Forelimb muscle (tissue), 1 donor: ENCODE data around the gene FXYD7. TPM values are rescaled to one million over a fixed set of nuclear protein-coding genes. Genes with fewer than 3 reads are reported as not detected.
"Not testable (repeated sequence)": the region's sequence is repeated elsewhere in the genome, so short reads cannot be mapped to it uniquely, and the experiment has no call there.

Experiments
- DNase-seq: peaks from one replicate; pipeline ENCODE4 v3.0.0-alpha.2; 2013; ENCODE audit warnings: low read depth
- polyA plus RNA-seq: library from polyadenylated mRNA; unstranded; fragments of 120-200 nt; gene quantifications from one replicate; pipeline ENCODE4 v1.2.1, GENCODE V29; 2013; ENCODE audit not compliant: insufficient read length

FXYD7 gene
- polyA plus RNA-seq, 1 donor, result 1.0 TPM

DNA sequence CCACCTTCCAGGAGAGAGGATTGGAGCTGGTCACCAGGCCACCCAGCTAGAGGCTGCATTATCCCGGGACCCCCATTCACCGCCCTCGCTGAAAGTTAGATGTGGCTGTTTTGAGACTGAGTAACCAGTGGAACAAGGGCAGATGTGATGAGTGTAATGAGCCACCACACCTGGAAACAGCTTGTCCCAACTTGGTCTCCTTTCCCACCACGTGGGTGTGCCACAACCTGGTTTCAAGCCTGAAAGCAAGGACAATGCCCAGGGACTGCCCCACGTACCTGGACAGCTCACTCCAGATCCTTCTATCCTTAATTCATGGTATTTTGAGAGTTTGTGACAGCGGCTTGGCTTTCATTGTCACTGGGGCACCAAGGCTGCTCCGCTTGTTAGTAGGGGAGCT, 15.2 kb upstream of the FXYD7 start:
- no peak for DNase-seq

DNA sequence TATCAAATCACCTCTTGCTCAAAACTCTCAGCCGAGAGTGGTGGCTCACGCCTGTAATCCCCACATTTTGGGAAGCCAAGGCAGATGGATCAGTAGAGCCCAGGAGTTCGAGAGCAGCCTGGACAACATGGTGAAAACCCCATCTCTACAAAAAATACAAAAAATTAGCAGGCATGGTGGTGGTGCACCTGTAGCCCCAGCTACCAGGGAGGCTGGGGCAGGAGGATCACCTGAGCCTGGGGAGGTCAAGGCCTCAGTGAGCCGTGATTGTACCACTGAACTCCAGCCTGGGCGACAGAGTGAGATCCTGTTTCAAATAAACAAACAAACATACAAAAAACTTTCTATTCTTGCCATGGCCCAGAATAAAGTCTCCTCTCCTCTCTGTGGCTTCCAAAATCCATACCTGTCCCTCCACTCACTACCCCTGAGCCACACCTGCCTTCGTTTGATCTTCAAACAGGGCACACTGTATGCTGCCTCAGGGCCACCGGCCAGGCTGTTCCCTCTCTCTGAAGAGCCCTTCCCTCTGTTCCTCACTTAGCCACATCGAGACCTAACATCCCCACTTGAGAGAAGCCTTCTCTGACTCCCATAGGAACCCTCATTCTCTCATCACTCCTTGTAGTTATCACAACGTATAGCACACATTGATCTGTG, 14.5 kb upstream of the FXYD7 start:
- no peak for DNase-seq

DNA sequence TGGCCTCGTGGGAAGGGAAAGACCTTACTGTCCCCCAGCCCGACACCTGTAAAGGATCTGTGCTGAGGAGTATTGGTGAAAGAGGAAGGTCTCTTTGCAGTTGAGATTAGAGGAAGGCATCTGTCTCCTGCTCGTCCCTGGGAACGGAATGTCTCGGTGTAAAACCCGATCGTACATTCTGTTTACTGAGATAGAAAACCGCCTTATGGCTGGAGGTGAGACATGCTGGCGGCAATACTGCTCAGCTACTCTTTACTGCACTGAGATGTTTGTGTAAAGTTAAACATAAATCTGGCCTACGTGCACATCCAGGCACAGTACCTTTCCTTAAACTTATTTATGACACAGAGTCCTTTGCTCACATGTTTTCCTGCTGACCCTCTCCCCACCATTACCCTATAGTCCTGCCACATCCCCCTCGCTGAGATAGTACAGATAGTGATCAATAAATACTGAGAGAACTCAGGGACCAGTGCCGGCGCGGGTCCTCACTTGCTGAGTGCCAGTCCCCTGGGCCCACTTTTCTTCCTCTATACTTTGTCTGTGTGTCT, 13.3 kb upstream of the FXYD7 start:
- DNase-seq, result not testable (repeated sequence)

DNA sequence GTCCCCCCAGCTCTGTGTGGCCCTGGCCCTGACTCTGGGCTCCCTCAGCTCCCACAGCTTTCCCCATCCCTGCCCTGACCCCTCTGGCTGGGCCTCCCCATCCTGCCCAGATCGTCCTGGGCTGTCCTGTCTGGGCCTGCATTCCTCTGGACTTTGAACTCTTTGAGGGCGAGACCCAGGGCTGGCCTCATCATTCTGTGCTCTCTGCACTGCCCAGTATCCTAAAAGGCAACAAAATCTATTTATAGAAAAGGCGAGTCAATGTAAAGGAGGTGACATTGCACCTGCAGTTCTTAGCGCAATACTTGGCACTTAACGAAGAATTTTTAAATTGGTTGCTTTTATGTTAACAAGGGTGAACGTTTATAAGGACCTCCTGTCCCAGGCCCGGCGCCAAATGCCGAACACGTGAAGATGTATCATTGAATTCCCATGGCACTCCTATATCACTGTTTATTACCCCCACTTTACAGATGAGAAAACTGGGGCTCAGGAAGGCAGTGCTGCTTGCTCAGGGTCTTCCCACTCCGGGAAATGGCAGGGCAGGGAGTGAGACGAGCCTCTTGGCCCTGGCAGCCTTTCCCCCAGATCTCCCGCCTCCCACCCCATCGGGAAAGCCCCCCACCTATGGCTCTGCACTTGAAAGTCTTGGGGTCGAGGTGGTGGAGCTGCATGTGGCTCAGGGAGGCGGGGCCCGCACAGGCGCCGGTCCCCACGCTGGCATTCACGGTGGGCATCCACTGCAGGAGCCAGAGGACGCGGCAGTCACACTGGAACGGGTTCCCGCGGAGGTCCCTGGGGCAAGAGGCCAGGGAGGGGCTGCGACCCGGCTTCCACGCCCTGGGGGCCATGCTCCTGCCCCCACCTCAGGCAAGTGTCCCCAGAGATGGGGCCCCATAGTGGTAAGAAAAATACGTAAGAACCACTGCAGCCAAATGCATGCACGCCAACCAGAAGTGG, 12.0 kb upstream of the FXYD7 start:
- no peak for DNase-seq

DNA sequence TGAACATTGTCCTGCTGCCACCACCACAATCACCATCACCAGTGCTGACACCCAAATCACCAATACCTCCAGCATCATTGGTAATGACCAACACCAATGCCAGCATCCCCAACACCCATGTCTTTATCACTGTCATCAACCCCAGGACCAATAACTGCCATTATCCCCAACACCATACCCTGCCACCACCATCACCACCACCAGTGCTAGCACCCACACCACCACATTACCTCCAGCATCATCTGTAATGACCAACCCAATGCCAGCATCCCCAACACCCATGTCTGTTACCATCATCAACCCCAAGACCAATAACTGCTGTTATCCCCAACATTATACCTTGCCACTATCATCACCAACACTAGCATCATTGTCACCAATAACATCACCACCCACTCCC, 10.8 kb upstream of the FXYD7 start:
- no peak for DNase-seq

DNA sequence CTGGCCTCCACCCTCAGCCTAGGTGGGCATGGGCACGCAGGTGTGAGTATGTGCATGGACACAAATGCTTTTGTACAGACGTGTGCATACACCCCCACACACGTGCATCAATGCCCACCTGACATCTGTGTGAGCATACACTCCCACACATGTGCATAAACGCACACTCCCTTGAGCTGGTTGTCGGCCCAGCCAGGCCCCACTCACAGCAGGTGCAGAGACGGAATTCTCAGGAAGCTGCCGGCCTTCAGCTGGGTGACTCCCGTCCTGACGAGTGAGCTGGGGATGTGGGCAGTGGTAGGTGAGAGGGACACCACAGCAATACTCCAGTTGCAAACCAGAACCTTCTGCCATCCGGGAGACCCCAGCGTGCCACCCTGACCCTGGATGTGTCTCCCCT, 9.2 kb upstream of the FXYD7 start:
- no peak for DNase-seq

- no peak for DNase-seq
These were observed 8.3 kb upstream of the FXYD7 start, which contains the start of gene LGI4 for GRCh38 chr19:35134601-35135242. LGI4 (minus strand) TSS chr19:35135059; CDS start chr19:35134680, 379 bp downstream.

GRCh38 chr19:35135389-35135909, 7.6 kb upstream of the FXYD7 start:
- no peak for DNase-seq

- DNase-seq, result no peak
These were observed 6.8 kb upstream of the FXYD7 start for GRCh38 chr19:35136231-35136630.

DNA sequence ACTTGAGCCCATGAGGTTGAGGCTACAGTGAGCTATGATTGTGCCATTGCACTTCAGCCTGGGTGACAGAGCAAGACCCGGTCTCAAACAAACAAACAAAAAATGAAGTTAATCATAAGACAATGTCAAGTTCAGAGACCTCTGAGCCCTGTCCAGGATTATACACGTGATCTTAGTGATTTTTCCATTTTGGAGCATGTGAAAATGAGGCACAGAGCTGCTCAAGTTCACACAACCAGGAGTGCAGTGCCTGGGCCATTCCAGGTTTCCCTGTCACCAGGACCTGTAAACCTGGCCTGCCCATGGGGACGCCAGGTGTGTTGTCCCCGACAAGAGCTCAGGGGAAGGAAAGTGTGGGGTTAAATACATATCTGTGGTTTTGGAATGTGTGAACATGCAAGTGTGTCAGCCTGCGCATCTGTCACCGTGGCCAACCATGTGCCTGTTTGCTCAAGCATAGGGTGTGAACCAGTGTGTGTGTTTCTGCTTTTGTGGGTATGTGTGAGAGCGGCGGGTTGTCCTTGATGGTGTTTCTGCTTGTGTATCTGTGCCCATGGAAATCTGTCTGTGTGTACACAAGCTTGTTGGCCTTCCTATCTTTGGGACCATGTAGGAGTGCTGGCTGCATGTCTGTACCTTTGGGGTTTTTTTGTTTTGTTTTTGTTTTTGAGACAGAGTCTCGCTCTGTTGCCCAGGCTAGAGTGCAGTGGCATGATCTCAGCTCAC, 5.9 kb upstream of the FXYD7 start:
- no peak for DNase-seq

DNA sequence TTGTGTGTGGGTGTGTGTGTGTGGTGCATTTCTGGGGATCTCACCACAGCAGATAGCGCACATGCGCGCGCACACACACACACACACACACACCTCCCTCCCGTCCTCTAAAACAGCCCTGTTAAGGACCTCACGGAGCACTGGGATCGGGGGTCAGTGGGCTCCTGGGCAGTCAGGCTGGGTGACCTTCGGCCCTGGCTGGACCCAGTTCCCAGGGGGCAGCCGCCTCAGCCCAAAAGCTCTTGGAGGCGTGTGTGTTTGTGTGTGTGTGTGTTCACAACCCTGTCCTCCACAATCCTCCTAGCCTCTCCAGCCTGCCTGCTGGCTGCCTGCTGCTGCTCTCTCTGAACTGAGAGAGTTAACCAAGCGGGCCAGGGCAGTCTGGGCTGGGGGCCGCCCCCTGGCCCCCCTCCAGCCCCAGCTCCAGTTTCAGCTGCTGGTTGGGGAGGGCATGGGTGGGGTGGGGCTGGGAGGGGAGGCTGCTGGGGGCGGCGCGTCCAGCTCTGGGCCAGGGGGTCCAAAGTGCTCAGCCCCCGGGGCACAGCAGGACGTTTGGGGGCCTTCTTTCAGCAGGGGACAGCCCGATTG, 4.7 kb upstream of the FXYD7 start, which contains the start of gene FXYD1:
Gene FXYD1, plus strand, starts transcription at position 520 of the 588 bp plus-strand sequence. CDS start 1,256 bp downstream, outside the sequence.
- DNase-seq, result no peak

DNA sequence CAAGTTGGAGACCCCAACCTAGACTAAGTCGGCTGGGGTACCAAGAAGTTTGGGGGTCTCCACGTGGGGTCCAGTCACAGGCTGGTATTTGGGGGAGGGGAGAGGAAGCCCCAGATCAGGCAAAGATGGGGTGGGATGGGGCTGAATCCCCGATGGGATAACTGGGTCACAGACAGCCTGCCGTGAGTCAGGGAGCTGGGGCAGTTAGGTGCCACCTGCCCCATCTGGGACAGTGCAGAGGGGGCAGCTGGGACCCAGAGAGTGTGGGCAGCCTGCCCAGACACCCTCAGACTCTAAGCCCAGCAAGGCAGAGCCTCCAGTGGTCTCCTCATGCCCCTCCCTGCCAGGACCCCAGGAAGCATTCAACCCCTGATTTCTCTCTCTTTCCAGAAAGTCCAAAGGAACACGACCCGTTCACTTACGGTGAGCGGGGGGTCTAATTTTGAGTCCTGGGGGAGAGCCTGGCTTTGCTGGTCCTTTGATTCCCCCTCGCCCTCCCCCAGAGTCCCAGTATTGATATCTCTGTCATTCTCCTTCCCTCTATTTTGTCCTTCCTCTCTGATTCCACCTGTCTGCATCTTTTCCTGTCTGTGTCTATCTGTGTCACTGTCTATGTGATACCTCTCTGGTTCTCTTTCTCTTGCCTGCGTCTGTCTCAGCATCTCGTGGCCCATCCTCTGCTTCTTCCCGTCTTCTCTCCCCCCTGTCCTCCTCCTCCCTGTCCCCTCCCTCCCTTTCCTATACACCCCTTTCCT, 2.7 kb upstream of the FXYD7 start:
- DNase-seq, result no peak

- DNase-seq, result no peak
These were observed 1.9 kb upstream of the FXYD7 start for GRCh38 chr19:35140962-35141836.

GRCh38 chr19:35141837-35142605, 1.0 kb upstream of the FXYD7 start:
- DNase-seq, result no peak

- no peak for DNase-seq
These were observed 337 bp upstream of the FXYD7 start for GRCh38 chr19:35142606-35143230.

GRCh38 chr19:35143818-35144217, 763 bp downstream of the FXYD7 start:
- DNase-seq, result no peak

- no peak for DNase-seq
These were observed 1.2 kb downstream of the FXYD7 start for GRCh38 chr19:35144259-35144599.
